Measurements from ENCODE around the gene RPS2.
A peak's percentile ranks its signal among the peaks of the same experiment; 100 is the strongest.
"Not testable (repeated sequence)": the region's sequence is repeated elsewhere in the genome, so short reads cannot be mapped to it uniquely, and the experiment has no call there.

Gene RPS2

GRCh38 chr16:1964506-1965395 is at the start of gene RPS2:
RPS2 (minus strand) TSS chr16:1964826; CDS start chr16:1964625, 201 bp downstream.
- DNase-seq = peak; percentile 100

GRCh38 chr16:2013527-2013926 is 48.9 kb upstream of the RPS2 start:
- DNase-seq = no peak

GRCh38 chr16:2011726-2012125 is 47.1 kb upstream of the RPS2 start:
- not testable (repeated sequence) for DNase-seq

GRCh38 chr16:2009791-2010510 is 45.3 kb upstream of the RPS2 start, which contains the start of gene ZNF598:
ZNF598 (minus strand) TSS chr16:2009821.
- peak; percentile 94 for DNase-seq

- peak; percentile 38 for DNase-seq
Measured at GRCh38 chr16:2009164-2009711, 44.6 kb upstream of the RPS2 start.

GRCh38 chr16:2008631-2009163 is 44.1 kb upstream of the RPS2 start:
- DNase-seq = peak; percentile 37

GRCh38 chr16:2008009-2008526 is 43.4 kb upstream of the RPS2 start:
- no peak for DNase-seq

GRCh38 chr16:2007081-2007836 is 42.6 kb upstream of the RPS2 start:
- DNase-seq = no peak

- DNase-seq = no peak
Measured at GRCh38 chr16:2006317-2006716, 41.7 kb upstream of the RPS2 start.

- DNase-seq = no peak
Measured at GRCh38 chr16:2005646-2006045, 41.0 kb upstream of the RPS2 start.

GRCh38 chr16:2004795-2005517 is 40.3 kb upstream of the RPS2 start:
- peak; percentile 15 for DNase-seq

GRCh38 chr16:2003827-2004641 is 39.4 kb upstream of the RPS2 start:
- DNase-seq = peak; percentile 96

GRCh38 chr16:2003231-2003826 is 38.7 kb upstream of the RPS2 start:
- DNase-seq = no peak

- no peak for DNase-seq
Measured at GRCh38 chr16:2002406-2003230, 38.0 kb upstream of the RPS2 start.

- DNase-seq = no peak
Measured at GRCh38 chr16:2001456-2002355, 37.1 kb upstream of the RPS2 start.

- no peak for DNase-seq
Measured at GRCh38 chr16:2001035-2001434, 36.4 kb upstream of the RPS2 start.

GRCh38 chr16:1999866-2000514 is 35.4 kb upstream of the RPS2 start:
- DNase-seq = no peak

All from eye (tissue), 1 donor.